ENCODE results near the gene TECTB.

TECTB gene

GRCh38 chr10:112261281-112261822, 21.8 kb upstream of the TECTB start:
- no peak overlapping the region for H3K27ac ChIP-seq
- H3K36me3 ChIP-seq (ENCODE audit: insufficient read depth, low read length), result no peaks in the 10 kb centered on the region
- DNase-seq (ENCODE audit: low read depth, low spot score), result no peak
- TF ChIP-seq POLR2AphosphoS5 (IDR thresholded peaks at IDR 0.05; ENCODE audit: borderline replicate concordance, low read depth, low read length) (no peak), FOXP2 (optimal IDR thresholded peaks at IDR 0.05; ENCODE audit: control extremely low read depth, extremely low read length, insufficient read depth) (no peak), EZH2 (IDR thresholded peaks at IDR 0.05) (no peak)
- H3K9me3 ChIP-seq (ENCODE audit: low read depth, low read length), result no peaks in the 10 kb centered on the region
- H3K9ac ChIP-seq (ENCODE audit: insufficient read length), result no peak overlapping the region
- H3K4me3 ChIP-seq, result no peak overlapping the region

- TF ChIP-seq FOXP2 (optimal IDR thresholded peaks at IDR 0.05; ENCODE audit: control extremely low read depth, extremely low read length, insufficient read depth) (no peak), EZH2 (IDR thresholded peaks at IDR 0.05) (no peak), POLR2AphosphoS5 (IDR thresholded peaks at IDR 0.05; ENCODE audit: borderline replicate concordance, low read depth, low read length) (no peak)
- DNase-seq (ENCODE audit: low read depth, low spot score), result no peak
- Histone ChIP-seq H3K27ac (no peak overlapping the region), H3K4me3 (no peak overlapping the region), H3K9me3 (ENCODE audit: low read depth, low read length) (no peaks in the 10 kb centered on the region), H3K9ac (ENCODE audit: insufficient read length) (no peak overlapping the region), H3K36me3 (ENCODE audit: insufficient read depth, low read length) (no peaks in the 10 kb centered on the region)
These were observed 20.7 kb upstream of the TECTB start for GRCh38 chr10:112262546-112262945.

- no peaks in the 10 kb centered on the region for H3K36me3 ChIP-seq (ENCODE audit: insufficient read depth, low read length)
- TF ChIP-seq EZH2 (IDR thresholded peaks at IDR 0.05) (no peak), FOXP2 (optimal IDR thresholded peaks at IDR 0.05; ENCODE audit: control extremely low read depth, extremely low read length, insufficient read depth) (no peak), POLR2AphosphoS5 (IDR thresholded peaks at IDR 0.05; ENCODE audit: borderline replicate concordance, low read depth, low read length) (no peak)
- H3K4me3 ChIP-seq, result no peak overlapping the region
- H3K27ac ChIP-seq, result no peak overlapping the region
- DNase-seq (ENCODE audit: low read depth, low spot score), result no peak
- no peaks in the 10 kb centered on the region for H3K9me3 ChIP-seq (ENCODE audit: low read depth, low read length)
- no peak overlapping the region for H3K9ac ChIP-seq (ENCODE audit: insufficient read length)
These were observed 17.5 kb upstream of the TECTB start for GRCh38 chr10:112265745-112266144.

GRCh38 chr10:112269266-112269665, 13.9 kb upstream of the TECTB start:
- no peak for DNase-seq (ENCODE audit: low read depth, low spot score)
- no peak for TF ChIP-seq EZH2 (IDR thresholded peaks at IDR 0.05)
- TF ChIP-seq POLR2AphosphoS5 (IDR thresholded peaks at IDR 0.05; ENCODE audit: borderline replicate concordance, low read depth, low read length), result no peak
- no peak for TF ChIP-seq FOXP2 (optimal IDR thresholded peaks at IDR 0.05; ENCODE audit: control extremely low read depth, extremely low read length, insufficient read depth)
- H3K9ac ChIP-seq (ENCODE audit: insufficient read length), result no peak overlapping the region
- no peaks in the 10 kb centered on the region for H3K36me3 ChIP-seq (ENCODE audit: insufficient read depth, low read length)
- H3K4me3 ChIP-seq, result no peak overlapping the region
- H3K9me3 ChIP-seq (ENCODE audit: low read depth, low read length), result no peaks in the 10 kb centered on the region
- H3K27ac ChIP-seq, result no peak overlapping the region

GRCh38 chr10:112271982-112272381, 11.2 kb upstream of the TECTB start:
- Histone ChIP-seq H3K4me3 (no peak overlapping the region), H3K27ac (no peak overlapping the region), H3K9me3 (ENCODE audit: low read depth, low read length) (no peaks in the 10 kb centered on the region), H3K9ac (ENCODE audit: insufficient read length) (no peak overlapping the region), H3K36me3 (ENCODE audit: insufficient read depth, low read length) (no peaks in the 10 kb centered on the region)
- DNase-seq (ENCODE audit: low read depth, low spot score), result no peak
- TF ChIP-seq POLR2AphosphoS5 (IDR thresholded peaks at IDR 0.05; ENCODE audit: borderline replicate concordance, low read depth, low read length) (no peak), EZH2 (IDR thresholded peaks at IDR 0.05) (no peak), FOXP2 (optimal IDR thresholded peaks at IDR 0.05; ENCODE audit: control extremely low read depth, extremely low read length, insufficient read depth) (no peak)

- DNase-seq (ENCODE audit: low read depth, low spot score), result no peak
- Histone ChIP-seq H3K9me3 (ENCODE audit: low read depth, low read length) (no peaks in the 10 kb centered on the region), H3K4me3 (no peak overlapping the region), H3K9ac (ENCODE audit: insufficient read length) (no peak overlapping the region), H3K36me3 (ENCODE audit: insufficient read depth, low read length) (no peaks in the 10 kb centered on the region), H3K27ac (no peak overlapping the region)
- TF ChIP-seq FOXP2 (optimal IDR thresholded peaks at IDR 0.05; ENCODE audit: control extremely low read depth, extremely low read length, insufficient read depth) (no peak), EZH2 (IDR thresholded peaks at IDR 0.05) (no peak), POLR2AphosphoS5 (IDR thresholded peaks at IDR 0.05; ENCODE audit: borderline replicate concordance, low read depth, low read length) (no peak)
These were observed 8.4 kb upstream of the TECTB start for GRCh38 chr10:112274831-112275230.

GRCh38 chr10:112275512-112276245, 7.5 kb upstream of the TECTB start:
- H3K36me3 ChIP-seq (ENCODE audit: insufficient read depth, low read length), result no peaks in the 10 kb centered on the region
- no peak for TF ChIP-seq FOXP2 (optimal IDR thresholded peaks at IDR 0.05; ENCODE audit: control extremely low read depth, extremely low read length, insufficient read depth)
- no peak for TF ChIP-seq EZH2 (IDR thresholded peaks at IDR 0.05)
- no peak for TF ChIP-seq POLR2AphosphoS5 (IDR thresholded peaks at IDR 0.05; ENCODE audit: borderline replicate concordance, low read depth, low read length)
- H3K27ac ChIP-seq, result no peak overlapping the region
- no peaks in the 10 kb centered on the region for H3K9me3 ChIP-seq (ENCODE audit: low read depth, low read length)
- H3K4me3 ChIP-seq, result no peak overlapping the region
- no peak for DNase-seq (ENCODE audit: low read depth, low spot score)
- H3K9ac ChIP-seq (ENCODE audit: insufficient read length), result no peak overlapping the region

- Histone ChIP-seq H3K9me3 (ENCODE audit: low read depth, low read length) (no peaks in the 10 kb centered on the region), H3K27ac (no peak overlapping the region), H3K4me3 (no peak overlapping the region), H3K9ac (ENCODE audit: insufficient read length) (no peak overlapping the region), H3K36me3 (ENCODE audit: insufficient read depth, low read length) (no peaks in the 10 kb centered on the region)
- TF ChIP-seq EZH2 (IDR thresholded peaks at IDR 0.05), result no peak
- no peak for TF ChIP-seq POLR2AphosphoS5 (IDR thresholded peaks at IDR 0.05; ENCODE audit: borderline replicate concordance, low read depth, low read length)
- no peak for TF ChIP-seq FOXP2 (optimal IDR thresholded peaks at IDR 0.05; ENCODE audit: control extremely low read depth, extremely low read length, insufficient read depth)
- no peak for DNase-seq (ENCODE audit: low read depth, low spot score)
These were observed 4.3 kb upstream of the TECTB start for GRCh38 chr10:112278871-112279270.
